ENCODE measurements around the gene RBBP8. TPM values are rescaled to one million over a fixed set of nuclear protein-coding genes. Genes with fewer than 3 reads are reported as not detected.

RBBP8 gene
- polyA plus RNA-seq, 1 donor from 2014 or later = 19.5 TPM

DNA sequence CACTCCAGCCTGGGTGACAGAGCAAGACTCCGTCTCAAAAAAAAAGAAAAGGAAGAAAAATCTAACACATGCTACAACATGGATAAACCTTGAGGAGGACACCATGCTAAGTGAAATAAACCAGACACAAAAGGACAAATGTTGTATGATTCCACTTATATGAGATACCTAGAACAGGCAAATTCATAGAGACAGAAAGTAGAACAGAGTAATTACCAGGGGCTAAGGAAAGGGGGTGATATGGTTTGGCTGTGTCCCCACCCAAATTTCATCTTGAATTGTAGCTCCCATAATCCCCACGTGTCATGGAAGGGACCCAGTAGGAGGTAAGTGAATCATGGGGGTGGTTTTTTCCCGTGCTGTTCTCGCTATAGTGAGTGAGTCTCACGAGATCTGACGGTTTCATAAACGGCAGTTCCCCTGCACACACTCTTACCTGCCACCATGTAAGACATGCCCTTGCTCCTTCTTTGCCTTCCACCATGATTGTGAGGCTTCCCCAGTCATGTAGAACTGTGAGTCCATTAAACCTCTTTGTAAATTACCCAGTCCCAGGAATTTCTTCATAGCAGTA lies 110.8 kb downstream of the RBBP8 start:
- Histone ChIP-seq H4K20me1 (ENCODE audit: insufficient read depth) (no peaks in the 10 kb centered on the region), H3K9ac (ENCODE audit: low read length) (no peak overlapping the region), H3K79me2 (replicated peaks; ENCODE audit: insufficient read depth, low read length) (no peaks in the 10 kb centered on the region), H3K9me2 (ENCODE audit: insufficient read depth, low read length) (no peaks in the 10 kb centered on the region), H3K36me3 (ENCODE audit: insufficient read depth, low read length) (no peaks in the 10 kb centered on the region), H3K4me2 (ENCODE audit: low read length) (no peak overlapping the region), H3K27me3 (ENCODE audit: insufficient read depth, low read depth, low read length) (no peaks in the 10 kb centered on the region), H3K9me3 (ENCODE audit: low read length) (no peaks in the 10 kb centered on the region), H3K27ac (ENCODE audit: low read length) (no peak overlapping the region), H2AFZ (ENCODE audit: low read depth, low read length) (no peak overlapping the region), H3K4me3 (ENCODE audit: low read length) (no peak overlapping the region), H3F3A (ENCODE audit: insufficient read depth, low read length, poor library complexity, severe bottlenecking) (no peaks in the 10 kb centered on the region)
- TF ChIP-seq SMC3 (conservative IDR thresholded peaks at IDR 0.05; ENCODE audit: poor library complexity) = no peak
- no peak for TF ChIP-seq TAF1 (IDR thresholded peaks at IDR 0.05; ENCODE audit: low read depth)
- no peak for TF ChIP-seq EZH2 (IDR thresholded peaks at IDR 0.05; ENCODE audit: borderline replicate concordance, insufficient read depth, low read length, poor library complexity, severe bottlenecking)
- TF ChIP-seq, protein P1, sequence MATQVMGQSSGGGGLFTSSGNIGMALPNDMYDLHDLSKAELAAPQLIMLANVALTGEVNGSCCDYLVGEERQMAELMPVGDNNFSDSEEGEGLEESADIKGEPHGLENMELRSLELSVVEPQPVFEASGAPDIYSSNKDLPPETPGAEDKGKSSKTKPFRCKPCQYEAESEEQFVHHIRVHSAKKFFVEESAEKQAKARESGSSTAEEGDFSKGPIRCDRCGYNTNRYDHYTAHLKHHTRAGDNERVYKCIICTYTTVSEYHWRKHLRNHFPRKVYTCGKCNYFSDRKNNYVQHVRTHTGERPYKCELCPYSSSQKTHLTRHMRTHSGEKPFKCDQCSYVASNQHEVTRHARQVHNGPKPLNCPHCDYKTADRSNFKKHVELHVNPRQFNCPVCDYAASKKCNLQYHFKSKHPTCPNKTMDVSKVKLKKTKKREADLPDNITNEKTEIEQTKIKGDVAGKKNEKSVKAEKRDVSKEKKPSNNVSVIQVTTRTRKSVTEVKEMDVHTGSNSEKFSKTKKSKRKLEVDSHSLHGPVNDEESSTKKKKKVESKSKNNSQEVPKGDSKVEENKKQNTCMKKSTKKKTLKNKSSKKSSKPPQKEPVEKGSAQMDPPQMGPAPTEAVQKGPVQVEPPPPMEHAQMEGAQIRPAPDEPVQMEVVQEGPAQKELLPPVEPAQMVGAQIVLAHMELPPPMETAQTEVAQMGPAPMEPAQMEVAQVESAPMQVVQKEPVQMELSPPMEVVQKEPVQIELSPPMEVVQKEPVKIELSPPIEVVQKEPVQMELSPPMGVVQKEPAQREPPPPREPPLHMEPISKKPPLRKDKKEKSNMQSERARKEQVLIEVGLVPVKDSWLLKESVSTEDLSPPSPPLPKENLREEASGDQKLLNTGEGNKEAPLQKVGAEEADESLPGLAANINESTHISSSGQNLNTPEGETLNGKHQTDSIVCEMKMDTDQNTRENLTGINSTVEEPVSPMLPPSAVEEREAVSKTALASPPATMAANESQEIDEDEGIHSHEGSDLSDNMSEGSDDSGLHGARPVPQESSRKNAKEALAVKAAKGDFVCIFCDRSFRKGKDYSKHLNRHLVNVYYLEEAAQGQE (IDR thresholded peaks at IDR 0.05; ENCODE audit: borderline replicate concordance) = no peak
- TF ChIP-seq MXI1 (conservative IDR thresholded peaks at IDR 0.05; ENCODE audit: poor library complexity, severe bottlenecking) = no peak

DNA sequence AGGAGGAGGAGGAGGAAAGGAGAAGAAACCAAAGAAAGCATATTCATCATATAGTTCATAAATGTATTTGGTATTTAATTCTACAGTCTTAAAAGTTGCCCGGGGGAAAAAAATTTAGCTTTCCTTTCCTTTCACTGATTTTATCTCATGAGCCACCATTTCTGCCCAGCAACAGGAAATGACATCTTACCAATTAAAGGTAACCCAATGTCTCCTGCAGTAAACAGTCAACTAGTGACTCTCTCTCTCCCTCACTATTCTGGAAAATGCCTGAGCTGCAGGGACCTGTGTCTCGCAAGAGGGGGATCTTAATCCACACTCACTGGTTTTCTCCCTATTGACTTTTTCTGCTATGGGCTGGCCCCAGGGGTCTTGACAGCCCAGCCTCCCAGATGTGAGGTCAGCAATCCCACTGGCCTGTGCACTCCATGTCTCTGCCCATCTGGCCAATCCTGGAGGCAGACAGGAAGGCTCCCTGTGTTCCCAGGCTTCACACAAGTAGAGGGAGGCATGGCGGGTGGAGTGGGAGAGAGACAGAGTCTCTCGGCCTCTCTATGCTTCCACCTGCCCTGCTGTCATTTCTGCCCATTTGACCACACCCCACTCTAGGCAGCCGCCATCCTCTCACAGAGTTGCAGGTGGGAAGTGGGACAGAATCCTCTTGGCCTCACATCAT lies 116.7 kb downstream of the RBBP8 start:
- no peak overlapping the region for H3K4me2 ChIP-seq (ENCODE audit: low read length)
- no peaks in the 10 kb centered on the region for H3K9me2 ChIP-seq (ENCODE audit: insufficient read depth, low read length)
- H3K4me3 ChIP-seq (ENCODE audit: low read length) = no peak overlapping the region
- H3K9me3 ChIP-seq (ENCODE audit: low read length) = no peaks in the 10 kb centered on the region
- no peaks in the 10 kb centered on the region for H3F3A ChIP-seq (ENCODE audit: insufficient read depth, low read length, poor library complexity, severe bottlenecking)
- no peaks in the 10 kb centered on the region for H3K79me2 ChIP-seq (replicated peaks; ENCODE audit: insufficient read depth, low read length)
- no peak overlapping the region for H3K9ac ChIP-seq (ENCODE audit: low read length)
- H3K27me3 ChIP-seq (ENCODE audit: insufficient read depth, low read depth, low read length) = no peaks in the 10 kb centered on the region
- no peak for TF ChIP-seq POLR2AphosphoS5 (IDR thresholded peaks at IDR 0.05)
- TF ChIP-seq, protein P1 (IDR thresholded peaks at IDR 0.05; ENCODE audit: borderline replicate concordance) = no peak
- TF ChIP-seq EP300 (conservative IDR thresholded peaks at IDR 0.05; ENCODE audit: poor library complexity, severe bottlenecking) = no peak
- TF ChIP-seq RAD21 (conservative IDR thresholded peaks at IDR 0.05) = no peak
- no peak for TF ChIP-seq CTCF (IDR thresholded peaks at IDR 0.05; ENCODE audit: poor library complexity, severe bottlenecking)
- TF ChIP-seq SMC3 (conservative IDR thresholded peaks at IDR 0.05; ENCODE audit: poor library complexity) = no peak
- no peak for TF ChIP-seq MXI1 (conservative IDR thresholded peaks at IDR 0.05; ENCODE audit: poor library complexity, severe bottlenecking)
- TF ChIP-seq EZH2 (IDR thresholded peaks at IDR 0.05; ENCODE audit: borderline replicate concordance, insufficient read depth, low read length, poor library complexity, severe bottlenecking) = no peak
- TF ChIP-seq TAF1 (IDR thresholded peaks at IDR 0.05; ENCODE audit: low read depth) = no peak
- H2AFZ ChIP-seq (ENCODE audit: low read depth, low read length) = no peak overlapping the region
- H3K36me3 ChIP-seq (ENCODE audit: insufficient read depth, low read length) = no peaks in the 10 kb centered on the region
- H4K20me1 ChIP-seq (ENCODE audit: insufficient read depth) = no peaks in the 10 kb centered on the region
- H3K27ac ChIP-seq (ENCODE audit: low read length) = no peak overlapping the region
